Glutamatergic neuron (in vitro differentiated cells): ENCODE results near the gene AFAP1L2. TPM values are rescaled to one million over a fixed set of nuclear protein-coding genes. Genes with fewer than 3 reads are reported as not detected.
A peak's percentile ranks its signal among the peaks of the same experiment; 100 is the strongest.

Experiments used
- DNase-seq: peaks from one replicate; pipeline ENCODE4 v3.0.0; 2022
- H3K27ac Mint-ChIP-seq: one replicate; pipeline ENCODE4 v1.8.0; 2020; ENCODE audit warnings: mild to moderate bottlenecking, mixed read lengths, inconsistent platforms; ENCODE audit not compliant: unreplicated experiment
- H3K27me3 Mint-ChIP-seq: one replicate; pipeline ENCODE4 v1.8.0; 2020; ENCODE audit warnings: mild to moderate bottlenecking, moderate library complexity, mixed read lengths, inconsistent platforms; ENCODE audit not compliant: unreplicated experiment
- H3K36me3 Mint-ChIP-seq: one replicate; pipeline ENCODE4 v1.8.0; 2020; ENCODE audit warnings: mild to moderate bottlenecking, mixed read lengths, inconsistent platforms; ENCODE audit not compliant: unreplicated experiment
- H3K4me1 Mint-ChIP-seq: one replicate; pipeline ENCODE4 v1.8.0; 2020; ENCODE audit warnings: mild to moderate bottlenecking, low read depth, mixed read lengths, inconsistent platforms; ENCODE audit not compliant: unreplicated experiment
- H3K4me3 Mint-ChIP-seq: one replicate; pipeline ENCODE4 v1.8.0; 2020; ENCODE audit warnings: mild to moderate bottlenecking, mixed read lengths, inconsistent platforms; ENCODE audit not compliant: unreplicated experiment
- H3K9me3 Mint-ChIP-seq: one replicate; pipeline ENCODE4 v1.8.0; 2020; ENCODE audit warnings: mild to moderate bottlenecking, moderate library complexity, mixed read lengths, inconsistent platforms; ENCODE audit not compliant: unreplicated experiment
- total RNA-seq: library from RNA; stranded (reverse); fragmentation: NEBNext Ultra II Directional; extraction: Animal tissue kit (Norgen Biotek cat#: 25700); gene quantifications from one replicate; pipeline ENCODE4 v1.2.1, GENCODE V29; 2021; ENCODE audit not compliant: unreplicated experiment
- TF ChIP-seq, protein P1 (sequence below): fragments of 200-600 bp; sonication (generic); IDR thresholded peaks from one replicate; pipeline ENCODE4 v1.5.0; 2021; ENCODE audit not compliant: partially characterized antibody, unreplicated experiment

The AFAP1L2 gene
- total RNA-seq, 1 donor from 2014 or later = 1.9 TPM

DNA sequence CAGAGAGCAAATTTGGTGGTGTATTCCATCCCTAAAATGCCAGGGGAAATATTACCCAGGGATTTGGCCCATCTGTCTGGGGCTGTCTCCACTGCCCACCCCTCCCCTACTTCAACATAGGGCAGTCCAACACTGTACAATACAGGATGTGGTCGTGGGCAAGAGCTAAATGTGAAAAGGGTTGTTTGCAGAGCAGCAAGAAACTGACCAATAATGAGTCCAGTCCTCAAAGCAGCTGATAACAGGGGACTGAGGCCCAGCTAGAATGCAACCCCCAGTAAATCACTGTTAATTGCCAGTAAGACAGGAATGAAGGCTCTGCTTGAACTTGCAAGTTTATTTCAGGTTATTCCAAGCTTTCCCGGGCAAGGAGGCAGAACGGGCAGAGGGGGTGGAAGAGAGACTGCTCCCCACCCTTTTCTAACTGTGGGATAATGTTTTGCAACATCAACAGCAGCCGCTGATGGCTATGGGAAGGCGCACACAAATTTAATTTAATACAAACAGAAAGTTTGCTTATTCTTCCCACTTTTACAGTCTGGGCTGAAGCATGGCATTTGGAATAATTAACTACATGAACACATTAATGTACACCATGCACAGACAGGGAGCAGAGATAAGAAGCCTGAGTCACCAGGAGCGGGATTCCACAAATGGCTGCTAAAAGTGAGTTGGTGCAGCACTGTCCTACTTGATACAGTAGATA, 36.8 kb downstream of the AFAP1L2 start:
- DNase-seq = no peak
- Mint-ChIP-seq H3K4me1 (peaks cover 10% of the 10 kb centered on the region), H3K27ac (peak overlapping the region; percentile 5), H3K4me3 (no peak overlapping the region), H3K27me3 (peaks cover 5% of the 10 kb centered on the region), H3K9me3 (peaks cover 1% of the 10 kb centered on the region), H3K36me3 (peaks cover 5% of the 10 kb centered on the region)
- TF ChIP-seq, protein P1, sequence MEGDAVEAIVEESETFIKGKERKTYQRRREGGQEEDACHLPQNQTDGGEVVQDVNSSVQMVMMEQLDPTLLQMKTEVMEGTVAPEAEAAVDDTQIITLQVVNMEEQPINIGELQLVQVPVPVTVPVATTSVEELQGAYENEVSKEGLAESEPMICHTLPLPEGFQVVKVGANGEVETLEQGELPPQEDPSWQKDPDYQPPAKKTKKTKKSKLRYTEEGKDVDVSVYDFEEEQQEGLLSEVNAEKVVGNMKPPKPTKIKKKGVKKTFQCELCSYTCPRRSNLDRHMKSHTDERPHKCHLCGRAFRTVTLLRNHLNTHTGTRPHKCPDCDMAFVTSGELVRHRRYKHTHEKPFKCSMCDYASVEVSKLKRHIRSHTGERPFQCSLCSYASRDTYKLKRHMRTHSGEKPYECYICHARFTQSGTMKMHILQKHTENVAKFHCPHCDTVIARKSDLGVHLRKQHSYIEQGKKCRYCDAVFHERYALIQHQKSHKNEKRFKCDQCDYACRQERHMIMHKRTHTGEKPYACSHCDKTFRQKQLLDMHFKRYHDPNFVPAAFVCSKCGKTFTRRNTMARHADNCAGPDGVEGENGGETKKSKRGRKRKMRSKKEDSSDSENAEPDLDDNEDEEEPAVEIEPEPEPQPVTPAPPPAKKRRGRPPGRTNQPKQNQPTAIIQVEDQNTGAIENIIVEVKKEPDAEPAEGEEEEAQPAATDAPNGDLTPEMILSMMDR = no peak

DNA sequence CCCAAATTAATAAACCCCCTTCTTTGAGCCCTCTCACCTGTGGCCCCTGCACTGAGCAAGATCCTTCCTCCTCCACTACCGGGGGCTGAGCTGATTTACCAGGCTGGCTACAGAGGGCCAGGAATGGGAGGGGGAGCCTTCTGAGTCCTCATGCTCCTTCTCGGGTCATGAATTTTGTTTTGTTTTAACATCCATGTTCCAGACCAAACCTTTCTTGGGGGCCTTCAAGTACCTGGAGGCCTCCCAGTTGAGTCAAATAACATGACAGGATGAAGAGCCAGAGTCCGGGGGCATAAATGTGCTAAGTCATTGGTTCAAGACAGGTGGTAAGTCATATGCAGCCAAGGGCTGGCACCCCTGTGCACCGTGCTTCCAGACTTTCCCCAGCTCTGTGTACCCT, 39.6 kb downstream of the AFAP1L2 start:
- Mint-ChIP-seq H3K4me1 (peaks cover 15% of the 10 kb centered on the region), H3K27me3 (peaks cover 5% of the 10 kb centered on the region), H3K4me3 (no peak overlapping the region), H3K36me3 (peaks cover 5% of the 10 kb centered on the region), H3K9me3 (peaks cover 1% of the 10 kb centered on the region), H3K27ac (no peak overlapping the region)
- DNase-seq = no peak
- TF ChIP-seq, protein P1 = no peak

DNA sequence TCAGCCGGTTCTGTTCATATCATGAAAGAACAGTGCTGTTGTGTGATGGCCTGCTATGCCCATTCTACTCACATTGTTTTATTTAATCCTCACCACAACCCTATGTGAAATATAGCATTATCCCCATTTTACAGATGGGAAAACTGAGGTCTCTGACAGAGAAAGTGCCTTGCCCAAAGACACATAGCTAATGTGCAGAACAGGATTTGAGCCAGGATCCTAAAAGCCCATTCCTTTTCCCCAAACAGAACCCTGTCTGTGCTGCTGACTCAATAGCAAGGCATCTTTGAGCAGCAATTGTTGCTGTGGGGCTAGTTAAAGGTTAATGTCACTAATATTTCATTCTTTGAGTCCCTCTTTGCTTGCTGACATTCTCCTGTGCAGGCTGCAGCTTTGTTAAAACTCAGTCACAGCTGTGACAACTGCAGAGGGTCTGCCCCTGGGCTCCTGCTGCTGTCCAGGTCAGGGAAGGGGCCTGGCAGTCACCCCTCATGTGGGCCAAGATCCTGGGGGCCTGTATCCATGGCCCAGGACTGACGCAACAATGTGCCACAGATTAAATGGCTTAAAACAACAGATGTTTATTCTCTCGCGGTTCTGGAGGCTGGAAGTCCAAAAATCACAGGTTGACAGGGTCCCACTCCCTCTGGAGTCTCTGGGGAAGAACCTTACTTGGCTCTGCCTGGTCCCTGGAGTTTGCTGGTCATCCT, 40.4 kb downstream of the AFAP1L2 start:
- Mint-ChIP-seq H3K27ac (peak overlapping the region; percentile 59), H3K36me3 (peaks cover 5% of the 10 kb centered on the region), H3K9me3 (peaks cover 1% of the 10 kb centered on the region), H3K4me3 (no peak overlapping the region), H3K27me3 (peaks cover 5% of the 10 kb centered on the region), H3K4me1 (peaks cover 15% of the 10 kb centered on the region)
- DNase-seq = no peak
- TF ChIP-seq, protein P1 = no peak

DNA sequence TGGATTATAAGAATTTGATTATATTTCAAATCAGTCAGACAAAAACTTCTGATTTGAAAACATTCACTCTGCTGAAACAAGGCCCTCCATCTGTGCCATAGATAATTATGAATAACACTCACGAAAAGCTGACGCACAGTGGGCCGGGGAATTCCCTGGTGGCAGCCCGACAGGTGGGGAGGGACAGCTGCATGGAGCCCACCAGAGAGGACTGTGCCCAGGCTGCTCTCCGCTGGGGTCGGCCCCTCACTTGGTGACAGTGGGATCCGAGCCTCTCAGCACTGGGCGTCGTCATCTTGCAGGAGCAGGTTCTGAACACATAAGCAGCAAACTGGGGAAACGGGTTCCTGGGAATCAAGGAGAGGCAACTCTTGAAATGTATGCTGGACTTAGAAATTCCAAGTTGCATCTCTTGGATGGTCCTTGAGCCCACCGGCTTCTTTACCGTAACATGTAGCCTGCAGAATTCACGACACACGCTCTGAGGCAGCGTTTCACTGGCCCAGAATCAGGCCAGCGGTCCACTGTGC, 41.4 kb downstream of the AFAP1L2 start:
- peaks cover 1% of the 10 kb centered on the region for H3K9me3 Mint-ChIP-seq
- H3K4me3 Mint-ChIP-seq = no peak overlapping the region
- peak overlapping the region; percentile 75 for H3K27ac Mint-ChIP-seq
- H3K27me3 Mint-ChIP-seq = peaks cover 5% of the 10 kb centered on the region
- H3K4me1 Mint-ChIP-seq = peaks cover 15% of the 10 kb centered on the region
- H3K36me3 Mint-ChIP-seq = peaks cover 5% of the 10 kb centered on the region
- TF ChIP-seq, protein P1 = no peak
- DNase-seq = peak; percentile 56

DNA sequence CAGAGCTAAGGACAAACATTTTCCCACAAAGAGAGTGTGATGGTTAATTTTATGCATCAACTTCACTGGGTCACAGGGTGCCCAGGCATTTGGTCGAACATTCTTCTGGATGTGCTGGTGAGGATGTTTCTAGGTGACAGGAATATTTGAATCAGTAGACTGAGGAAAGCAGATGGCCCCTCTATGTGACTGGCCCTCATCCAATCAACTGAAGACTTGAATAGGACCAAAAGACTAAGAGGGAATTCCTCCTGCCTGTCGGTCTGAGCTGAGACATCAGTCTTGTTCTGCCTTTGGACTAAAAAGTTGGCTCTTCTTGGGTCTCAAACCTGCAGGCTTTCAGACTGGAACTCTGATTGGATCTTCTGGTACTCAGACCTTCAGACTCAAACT, 44.4 kb downstream of the AFAP1L2 start:
- Mint-ChIP-seq H3K4me3 (no peak overlapping the region), H3K27ac (no peak overlapping the region), H3K27me3 (peaks cover 5% of the 10 kb centered on the region), H3K36me3 (peaks cover 5% of the 10 kb centered on the region), H3K9me3 (no peaks in the 10 kb centered on the region), H3K4me1 (peaks cover 13% of the 10 kb centered on the region)
- TF ChIP-seq, protein P1 = no peak
- DNase-seq = no peak
